Endothelial cell of umbilical vein (primary cell): Measurements from ENCODE around the gene ERICH6B. TPM values are rescaled to one million over a fixed set of nuclear protein-coding genes. Genes with fewer than 3 reads are reported as not detected.

Experiments used
- BruUV-seq: library from RNA; stranded (reverse); fragments of 400-500 nt; replicated peaks from 2 replicates; lab custom pipeline; 2021; lab: Mats Ljungman, UMichigan
- CTCF ChIA-PET: fragments of 300-600, 350-600 bp; sonication (Branson Sonifier 250); formaldehyde crosslinking; loops from one replicate; lab custom pipeline; 2021; ENCODE audit warnings: antibody characterized with exemption, inconsistent platforms; lab: Charles Lee
- POLR2A ChIA-PET: fragments of 300-600, 350-600 bp; sonication (Branson Sonifier 250); formaldehyde crosslinking; loops from one replicate; lab custom pipeline; 2021; ENCODE audit warnings: antibody characterized with exemption, inconsistent platforms; lab: Charles Lee
- DNase-seq: peaks from one replicate; pipeline ENCODE4 v3.0.0-alpha.2; 2011; ENCODE audit warnings: low read depth, low spot score
- FAIRE-seq: peaks from 2 replicates; lab custom pipeline; 2011; peaks lifted over from hg19 to GRCh38; lab: Jason Lieb, UNC
- H2AFZ ChIP-seq: 2 replicates; pipeline ENCODE4 v1.6.0; 2012; ENCODE audit warnings: low read depth, low read length, control low read depth, inconsistent platforms
- H3K27ac ChIP-seq: 2 replicates; pipeline ENCODE4 v1.5.1; 2011; ENCODE audit warnings: low read depth, mild to moderate bottlenecking, control low read depth, low read length, moderate library complexity; ENCODE audit not compliant: insufficient read depth
- H3K27me3 ChIP-seq, 2 experiments: 2 replicates each; pipeline versions ENCODE4 v1.6.0 to v1.6.1; 2011; ENCODE audit warnings: low read length in 2 of 2, mixed read lengths in 1 of 2; ENCODE audit not compliant: control insufficient read depth in 2 of 2, insufficient read depth in 2 of 2
- H3K36me3 ChIP-seq, 2 experiments: 2 replicates in 1 of 2; 3 replicates in 1 of 2; pipeline ENCODE4 v1.5.1; 2011; ENCODE audit warnings: low read length in 2 of 2, mild to moderate bottlenecking in 1 of 2, moderate library complexity in 1 of 2; ENCODE audit not compliant: control insufficient read depth in 2 of 2, insufficient read depth in 2 of 2; ENCODE audit errors: extremely low read depth in 1 of 2
- H3K4me1 ChIP-seq: 3 replicates; pipeline ENCODE4 v1.5.1; 2011; ENCODE audit warnings: mild to moderate bottlenecking, low read length; ENCODE audit not compliant: control insufficient read depth, insufficient read depth; ENCODE audit errors: extremely low read depth
- H3K4me2 ChIP-seq: 2 replicates; pipeline ENCODE4 v1.6.1; 2011; ENCODE audit warnings: low read length, control low read depth, mixed read lengths; ENCODE audit not compliant: insufficient read depth
- H3K4me3 ChIP-seq, 3 experiments: fragments of 200-600 bp in 1 of 3; sonication (generic), shearing (Covaris generic) in 1 of 3; replicated peaks in 1 of 3; 2 replicates each; pipeline ENCODE4 v1.5.1; 2011 to 2016; ENCODE audit warnings: control low read depth in 3 of 3, low read length in 3 of 3, mild to moderate bottlenecking in 2 of 3, inconsistent platforms in 1 of 3, low read depth in 1 of 3, moderate library complexity in 1 of 3; ENCODE audit not compliant: insufficient read depth in 1 of 3
- H3K79me2 ChIP-seq: 2 replicates; pipeline ENCODE4 v1.6.0; 2012; ENCODE audit warnings: low read length, inconsistent platforms; ENCODE audit not compliant: control insufficient read depth, insufficient read depth
- H3K9ac ChIP-seq: replicated peaks from 2 replicates; pipeline ENCODE3; 2011; ENCODE audit warnings: low read length, control low read depth; ENCODE audit not compliant: insufficient read depth; ENCODE audit errors: extremely low read depth
- H3K9me1 ChIP-seq: replicated peaks from 3 replicates; pipeline ENCODE4 v1.6.0; 2011; ENCODE audit warnings: mild to moderate bottlenecking, low read length; ENCODE audit not compliant: control insufficient read depth, insufficient read depth; ENCODE audit errors: extremely low read depth
- H3K9me3 ChIP-seq: replicated peaks from 2 replicates; pipeline ENCODE4 v1.5.1; 2012; ENCODE audit warnings: low read length, inconsistent platforms; ENCODE audit not compliant: control insufficient read depth, insufficient read depth
- H4K20me1 ChIP-seq: replicated peaks from 2 replicates; pipeline ENCODE3; 2011; ENCODE audit warnings: mild to moderate bottlenecking, low read length; ENCODE audit not compliant: control insufficient read depth, insufficient read depth; ENCODE audit errors: extremely low read depth
- FOS ChIP-seq: IDR thresholded peaks from 2 replicates; pipeline ENCODE4 v1.6.1; 2011; ENCODE audit warnings: mild to moderate bottlenecking, low read length, moderate library complexity, borderline replicate concordance; ENCODE audit not compliant: insufficient read depth
- GATA2 ChIP-seq: IDR thresholded peaks from 2 replicates; pipeline ENCODE4 v1.7.0; 2011; ENCODE audit warnings: low read depth, mild to moderate bottlenecking, moderate library complexity, mixed read lengths, low read length; ENCODE audit not compliant: insufficient read length, insufficient read depth
- JUN ChIP-seq: IDR thresholded peaks from 2 replicates; pipeline ENCODE4 v1.6.1; 2011; ENCODE audit warnings: borderline replicate concordance, low read depth; ENCODE audit not compliant: insufficient read length, insufficient read depth
- MYC ChIP-seq: IDR thresholded peaks from one replicate; pipeline ENCODE4 v1.6.1; 2011; ENCODE audit warnings: mild to moderate bottlenecking, low read depth, low read length
- POLR2A ChIP-seq: IDR thresholded peaks from 2 replicates; pipeline ENCODE4 v1.6.1; 2012; ENCODE audit warnings: low read depth, mild to moderate bottlenecking, control low read depth, low read length
- POLR2AphosphoS5 ChIP-seq: IDR thresholded peaks from 2 replicates; pipeline ENCODE4 v1.6.1; 2012; ENCODE audit warnings: low read depth, mild to moderate bottlenecking, control low read depth, low read length, moderate library complexity; ENCODE audit not compliant: insufficient read depth
- dilution Hi-C: fragments of 300-500 bp; cut with MboI; formaldehyde crosslinking; loops from one replicate; pipeline ENCODE4 v1.15.0; 2019; ENCODE audit warnings: low sequenced_read_pairs; ENCODE audit not compliant: extremely low pct_ligation_motif_present
- intact Hi-C: fragments of 100-400 bp; cut with micrococcal nuclease; formaldehyde crosslinking; loops from one replicate; pipeline ENCODE4 v1.10.0; 2022
- polyA plus RNA-seq, 4 experiments: library from polyadenylated mRNA; depleted of rRNA in 3 of 4; stranded (reverse) in 3 of 4; unstranded in 1 of 4; fragments of >200 nt; gene quantifications; 2 replicates each; pipeline versions ENCODE4 v1.2.1 to v1.2.3, GENCODE V29; 2011 to 2012; ENCODE audit warnings: missing spikeins in 1 of 4
- total RNA-seq: library from RNA; stranded (reverse); gene quantifications from 2 replicates; pipeline ENCODE4 v1.2.3, GENCODE V29; 2021
- TF ChIP-seq, protein P1 (sequence below), 2 donors: IDR thresholded peaks; 1 replicate in 1 of 2; 2 replicates in 1 of 2; pipeline ENCODE4 v1.5.1; 2011; ENCODE audit warnings: low read length in 2 of 2, mild to moderate bottlenecking in 2 of 2, moderate library complexity in 2 of 2, control low read depth in 1 of 2, inconsistent platforms in 1 of 2, low read depth in 1 of 2; ENCODE audit not compliant: insufficient read depth in 1 of 2; ENCODE audit errors: extremely low read depth in 1 of 2

Gene ERICH6B
- total and polyA plus RNA-seq, 2 donors (not counting 3 experiments of a cell fraction or from before 2014, with no cell fraction given): not detected

DNA sequence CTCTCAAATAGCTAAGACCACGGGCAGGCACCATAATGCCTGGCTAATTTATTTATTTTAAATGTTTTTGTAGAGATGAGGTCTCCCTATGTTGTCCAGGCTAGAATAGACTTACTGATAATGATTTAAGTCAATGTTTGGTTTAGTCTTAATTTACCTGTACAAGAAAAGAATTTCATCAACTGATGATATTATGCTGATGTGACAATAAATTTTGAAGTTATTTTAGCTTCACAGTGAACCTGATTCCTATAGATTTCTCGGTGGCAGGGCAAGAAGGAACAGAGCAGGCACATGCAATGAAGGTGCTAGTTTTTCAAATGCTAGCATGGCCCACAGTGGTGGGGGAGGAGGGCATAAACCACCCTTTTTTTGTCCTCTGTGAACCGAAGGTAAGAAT, 44.0 kb upstream of the ERICH6B start:
- H3K4me3 ChIP-seq: no peak overlapping the region
- no peak overlapping the region for H3K27ac ChIP-seq
- TF ChIP-seq MYC: no peak
- TF ChIP-seq POLR2A: no peak
- TF ChIP-seq JUN: no peak
- no peak for TF ChIP-seq GATA2
- no peak for TF ChIP-seq POLR2AphosphoS5
- TF ChIP-seq FOS: no peak
- POLR2A ChIA-PET: no interaction called here
- H3K4me2 ChIP-seq: no peak overlapping the region
- no peaks in the 10 kb centered on the region for H3K36me3 ChIP-seq
- no peaks in the 10 kb centered on the region for H3K9me3 ChIP-seq
- FAIRE-seq: no peak
- H2AFZ ChIP-seq: no peak overlapping the region
- H4K20me1 ChIP-seq: no peaks in the 10 kb centered on the region
- CTCF ChIA-PET: no interaction called here
- no peak for DNase-seq
- BruUV-seq: no TSS peak
- intact Hi-C loops: no loop called here
- H3K79me2 ChIP-seq: no peaks in the 10 kb centered on the region
- H3K4me1 ChIP-seq: no peaks in the 10 kb centered on the region
- no peak overlapping the region for H3K9ac ChIP-seq
- no peaks in the 10 kb centered on the region for H3K27me3 ChIP-seq
- H3K9me1 ChIP-seq: no peaks in the 10 kb centered on the region
- dilution Hi-C loops: no loop called here

DNA sequence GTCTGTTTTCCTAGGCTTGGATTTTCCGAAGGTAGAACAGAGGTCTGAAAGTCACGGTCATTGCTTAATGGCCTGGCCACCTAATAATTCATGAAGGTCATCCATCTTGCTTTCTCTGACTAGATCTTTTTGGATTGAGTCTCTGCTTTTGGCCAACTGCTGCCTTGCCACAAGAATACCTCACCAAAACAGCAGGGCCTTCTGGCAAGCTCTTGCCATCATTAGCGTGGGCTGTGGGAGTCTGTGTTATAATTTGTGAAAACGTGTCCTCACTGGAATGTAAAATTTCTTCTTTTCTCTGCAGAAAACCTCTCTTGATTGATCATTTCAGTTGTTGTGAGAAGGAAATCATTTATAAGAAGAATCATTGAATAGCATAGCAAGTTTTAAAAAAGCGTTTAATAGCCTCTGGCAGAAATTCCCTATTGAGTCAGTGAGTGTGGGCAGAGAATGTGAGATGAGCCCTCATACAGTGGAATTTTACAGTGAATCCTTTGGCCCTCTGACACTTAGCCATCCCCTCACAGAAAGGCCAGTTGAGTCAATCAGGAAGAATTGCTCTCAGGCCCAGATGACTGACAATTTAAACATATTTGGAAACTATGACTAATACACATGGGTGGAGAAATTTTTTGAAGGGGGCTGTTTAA, 43.2 kb upstream of the ERICH6B start:
- H3K4me2 ChIP-seq: no peak overlapping the region
- no peak overlapping the region for H3K4me3 ChIP-seq
- TF ChIP-seq POLR2AphosphoS5 (no peak), JUN (no peak)
- TF ChIP-seq, protein P1, sequence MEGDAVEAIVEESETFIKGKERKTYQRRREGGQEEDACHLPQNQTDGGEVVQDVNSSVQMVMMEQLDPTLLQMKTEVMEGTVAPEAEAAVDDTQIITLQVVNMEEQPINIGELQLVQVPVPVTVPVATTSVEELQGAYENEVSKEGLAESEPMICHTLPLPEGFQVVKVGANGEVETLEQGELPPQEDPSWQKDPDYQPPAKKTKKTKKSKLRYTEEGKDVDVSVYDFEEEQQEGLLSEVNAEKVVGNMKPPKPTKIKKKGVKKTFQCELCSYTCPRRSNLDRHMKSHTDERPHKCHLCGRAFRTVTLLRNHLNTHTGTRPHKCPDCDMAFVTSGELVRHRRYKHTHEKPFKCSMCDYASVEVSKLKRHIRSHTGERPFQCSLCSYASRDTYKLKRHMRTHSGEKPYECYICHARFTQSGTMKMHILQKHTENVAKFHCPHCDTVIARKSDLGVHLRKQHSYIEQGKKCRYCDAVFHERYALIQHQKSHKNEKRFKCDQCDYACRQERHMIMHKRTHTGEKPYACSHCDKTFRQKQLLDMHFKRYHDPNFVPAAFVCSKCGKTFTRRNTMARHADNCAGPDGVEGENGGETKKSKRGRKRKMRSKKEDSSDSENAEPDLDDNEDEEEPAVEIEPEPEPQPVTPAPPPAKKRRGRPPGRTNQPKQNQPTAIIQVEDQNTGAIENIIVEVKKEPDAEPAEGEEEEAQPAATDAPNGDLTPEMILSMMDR (IDR thresholded peaks at IDR 0.05; ENCODE audit: extremely low read depth in 1 of 2, insufficient read depth in 1 of 2, low read depth in 1 of 2, low read length in 2 of 2): no peak
- no peaks in the 10 kb centered on the region for H4K20me1 ChIP-seq
- no peaks in the 10 kb centered on the region for H3K9me1 ChIP-seq
- no peak overlapping the region for H2AFZ ChIP-seq
- H3K9me3 ChIP-seq: no peaks in the 10 kb centered on the region
- ChIA-PET CTCF (no interaction called here), POLR2A (no interaction called here)
- H3K79me2 ChIP-seq: no peaks in the 10 kb centered on the region
- no peaks in the 10 kb centered on the region for H3K27me3 ChIP-seq
- FAIRE-seq (no peak), DNase-seq (no peak)
- no peaks in the 10 kb centered on the region for H3K36me3 ChIP-seq
- H3K9ac ChIP-seq: no peak overlapping the region
- H3K4me1 ChIP-seq: no peaks in the 10 kb centered on the region
- dilution Hi-C loops: no loop called here
- H3K27ac ChIP-seq: no peak overlapping the region
- intact Hi-C loops: no loop called here
- BruUV-seq: no TSS peak
